HepG2 (cell line): ENCODE data around the gene FMN2.

Source experiments
- CHD2 ChIP-seq: IDR thresholded peaks from 2 replicates; pipeline ENCODE4 v1.6.1; 2011; ENCODE audit warnings: low read depth, low read length, improper control_type of control experiment
- CTCF ChIP-seq: sonication (generic); formaldehyde crosslinking; IDR thresholded peaks from 2 replicates; pipeline ENCODE4 v1.5.0; 2020; ENCODE audit warnings: mild to moderate bottlenecking, missing genetic modification reagents, moderate library complexity
- KLF16 ChIP-seq, 2 experiments: sonication (generic) in 1 of 2; formaldehyde crosslinking in 1 of 2; IDR thresholded peaks; 2 replicates each; pipeline versions ENCODE4 v1.6.1 to v1.8.0; 2016 to 2023; ENCODE audit warnings: missing genetic modification reagents in 2 of 2, missing compliant biosample characterization in 1 of 2
- POLR2A ChIP-seq, 2 experiments: IDR thresholded peaks; 2 replicates each; pipeline ENCODE4 v1.6.1; 2011; ENCODE audit warnings: low read depth in 2 of 2, low read length in 2 of 2, mild to moderate bottlenecking in 1 of 2, moderate library complexity in 1 of 2; ENCODE audit not compliant: insufficient read depth in 1 of 2
- SP5 ChIP-seq: IDR thresholded peaks from 2 replicates; pipeline ENCODE4 v1.6.1; 2016; ENCODE audit warnings: low read depth, borderline replicate concordance
- THAP7 ChIP-seq: sonication (generic); formaldehyde crosslinking; IDR thresholded peaks from 2 replicates; pipeline ENCODE4 v1.8.1; 2023; ENCODE audit warnings: mild to moderate bottlenecking, missing genetic modification reagents
- ZBTB44 ChIP-seq: sonication (generic); formaldehyde crosslinking; IDR thresholded peaks from 2 replicates; pipeline ENCODE4 v1.4.0; 2020; ENCODE audit warnings: missing genetic modification reagents
- ZFP1 ChIP-seq: IDR thresholded peaks from 2 replicates; pipeline ENCODE4 v1.6.1; 2016
- ZNF432 ChIP-seq: sonication (generic); formaldehyde crosslinking; IDR thresholded peaks from 2 replicates; pipeline ENCODE4 v1.5.0; 2020; ENCODE audit warnings: missing genetic modification reagents, mild to moderate bottlenecking, borderline replicate concordance
- ZNF616 ChIP-seq: sonication (generic); formaldehyde crosslinking; IDR thresholded peaks from 2 replicates; pipeline ENCODE4 v1.5.0; 2020; ENCODE audit warnings: low read depth, mild to moderate bottlenecking, missing genetic modification reagents
- TF ChIP-seq, protein P1 (sequence below): IDR thresholded peaks from 2 replicates; pipeline ENCODE4 v1.6.1; 2012; ENCODE audit warnings: inconsistent platforms

GRCh38 chr1:240274569-240274968 lies 182.9 kb downstream of the FMN2 start:
- TF ChIP-seq ZBTB44 (CRISPR knock-in tag) (no peak), ZNF432 (CRISPR knock-in tag) (no peak), KLF16 (CRISPR knock-in tag; IDR thresholded peaks at IDR 0.05) (no peak), CTCF (CRISPR knock-in tag) (no peak), POLR2A (IDR thresholded peaks at IDR 0.05; ENCODE audit: insufficient read depth in 1 of 2, low read depth in 2 of 2, low read length in 2 of 2) (no peak), THAP7 (CRISPR knock-in tag) (no peak), SP5 (CRISPR knock-in tag) (no peak), ZFP1 (CRISPR knock-in tag) (no peak), CHD2 (no peak), ZNF616 (CRISPR knock-in tag) (no peak)
- TF ChIP-seq, protein P1, sequence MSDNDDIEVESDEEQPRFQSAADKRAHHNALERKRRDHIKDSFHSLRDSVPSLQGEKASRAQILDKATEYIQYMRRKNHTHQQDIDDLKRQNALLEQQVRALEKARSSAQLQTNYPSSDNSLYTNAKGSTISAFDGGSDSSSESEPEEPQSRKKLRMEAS: no peak
